Activated T-cell treated with anti-CD3 and anti-CD28 coated beads, Interleukin-2, amount 50 U/mL, for 72 hours (primary cell): ENCODE measurements around the gene ZNF521. TPM values are rescaled to one million over a fixed set of nuclear protein-coding genes. Genes with fewer than 3 reads are reported as not detected.

ENCODE experiments used
- ATAC-seq, 2 donors: fragments of 150-1000 bp; cut with Tn5 transposase; replicated peaks in 1 of 2; 2 replicates each; pipeline ENCODE4 v1.10.0; 2021; ENCODE audit warnings: moderate library complexity in 2 of 2, mild to moderate bottlenecking in 1 of 2
- DNase-seq, 2 donors: peaks; one replicate each; pipeline ENCODE4 v3.0.0; 2021 to 2022; ENCODE audit warnings: mixed read lengths in 1 of 2
- H3K27ac Mint-ChIP-seq: one replicate; pipeline ENCODE4 v1.8.0; 2022; ENCODE audit warnings: mild to moderate bottlenecking, moderate library complexity, mixed read lengths
- H3K27me3 Mint-ChIP-seq: one replicate; pipeline ENCODE4 v1.8.0; 2022; ENCODE audit warnings: low read depth, mixed read lengths
- H3K36me3 Mint-ChIP-seq, 2 donors: one replicate each; pipeline ENCODE4 v1.8.0; 2022; ENCODE audit warnings: mixed read lengths in 2 of 2, mild to moderate bottlenecking in 1 of 2; ENCODE audit not compliant: insufficient read depth in 2 of 2
- H3K4me1 Mint-ChIP-seq: one replicate; pipeline ENCODE4 v1.8.0; 2022; ENCODE audit warnings: low read depth, mixed read lengths
- H3K4me3 Mint-ChIP-seq, 2 donors: one replicate each; pipeline ENCODE4 v1.8.0; 2022; ENCODE audit warnings: mild to moderate bottlenecking in 2 of 2, mixed read lengths in 2 of 2, moderate library complexity in 2 of 2
- H3K9me3 Mint-ChIP-seq, 2 donors: one replicate each; pipeline ENCODE4 v1.8.0; 2022; ENCODE audit warnings: mixed read lengths in 2 of 2
- total RNA-seq, 2 donors: library from RNA; stranded (reverse); gene quantifications; one replicate each; pipeline ENCODE4 v1.2.3, GENCODE V29; 2022

The ZNF521 gene
- total RNA-seq, 2 donors from 2014 or later, result not detected

DNA sequence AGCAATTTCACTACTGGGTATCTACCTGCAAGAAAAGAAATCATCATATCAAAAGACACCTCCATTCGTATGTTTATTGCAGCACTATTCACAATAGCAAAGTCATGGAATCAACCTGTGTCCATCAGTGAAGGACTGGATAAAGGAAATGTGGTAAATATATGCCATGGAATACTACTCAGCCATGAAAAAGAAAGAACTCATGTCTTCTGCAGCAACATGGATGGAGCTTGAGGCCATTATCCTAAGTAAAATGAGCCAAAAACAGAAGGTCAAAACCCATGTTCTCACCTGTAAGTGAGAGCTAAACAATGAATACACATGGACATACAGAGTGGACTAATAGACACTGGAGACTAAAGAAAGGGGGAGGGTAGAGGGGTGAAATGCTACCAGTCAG lies 322.2 kb downstream of the ZNF521 start:
- Mint-ChIP-seq H3K4me1 (no peaks in the 10 kb centered on the region), H3K27me3 (no peaks in the 10 kb centered on the region), H3K36me3 (no peaks in the 10 kb centered on the region), H3K9me3 (peaks cover 2 to 7% of the 10 kb centered on the region in 2 donors), H3K4me3 (no peak overlapping the region), H3K27ac (no peak overlapping the region)
- no peak for ATAC-seq
- DNase-seq, result no peak

DNA sequence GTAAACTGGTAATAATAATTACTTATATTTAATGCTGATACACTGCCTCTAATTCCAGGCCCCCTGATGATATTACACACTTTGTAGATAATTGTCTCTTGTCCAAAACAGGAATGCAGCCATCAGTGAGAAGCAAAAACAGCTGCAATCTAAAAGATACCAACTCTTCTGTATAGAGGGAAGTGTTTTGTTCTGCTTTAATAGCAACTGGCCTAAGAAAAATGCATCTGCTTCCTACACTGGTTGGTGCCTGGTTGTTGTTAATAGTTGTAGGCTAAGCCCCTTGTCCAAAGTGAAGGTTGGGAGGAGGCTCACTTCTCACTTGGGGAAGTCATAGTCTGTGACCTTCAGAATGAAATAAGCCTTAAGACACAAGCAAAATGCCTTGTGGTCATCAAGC lies 332.0 kb downstream of the ZNF521 start:
- ATAC-seq, result no peak
- H3K36me3 Mint-ChIP-seq, result no peaks in the 10 kb centered on the region
- no peak overlapping the region for H3K4me3 Mint-ChIP-seq
- no peaks in the 10 kb centered on the region for H3K4me1 Mint-ChIP-seq
- no peak for DNase-seq
- no peaks in the 10 kb centered on the region for H3K27me3 Mint-ChIP-seq
- no peak overlapping the region for H3K27ac Mint-ChIP-seq
- peaks cover 1 to 3% of the 10 kb centered on the region in 2 donors for H3K9me3 Mint-ChIP-seq

DNA sequence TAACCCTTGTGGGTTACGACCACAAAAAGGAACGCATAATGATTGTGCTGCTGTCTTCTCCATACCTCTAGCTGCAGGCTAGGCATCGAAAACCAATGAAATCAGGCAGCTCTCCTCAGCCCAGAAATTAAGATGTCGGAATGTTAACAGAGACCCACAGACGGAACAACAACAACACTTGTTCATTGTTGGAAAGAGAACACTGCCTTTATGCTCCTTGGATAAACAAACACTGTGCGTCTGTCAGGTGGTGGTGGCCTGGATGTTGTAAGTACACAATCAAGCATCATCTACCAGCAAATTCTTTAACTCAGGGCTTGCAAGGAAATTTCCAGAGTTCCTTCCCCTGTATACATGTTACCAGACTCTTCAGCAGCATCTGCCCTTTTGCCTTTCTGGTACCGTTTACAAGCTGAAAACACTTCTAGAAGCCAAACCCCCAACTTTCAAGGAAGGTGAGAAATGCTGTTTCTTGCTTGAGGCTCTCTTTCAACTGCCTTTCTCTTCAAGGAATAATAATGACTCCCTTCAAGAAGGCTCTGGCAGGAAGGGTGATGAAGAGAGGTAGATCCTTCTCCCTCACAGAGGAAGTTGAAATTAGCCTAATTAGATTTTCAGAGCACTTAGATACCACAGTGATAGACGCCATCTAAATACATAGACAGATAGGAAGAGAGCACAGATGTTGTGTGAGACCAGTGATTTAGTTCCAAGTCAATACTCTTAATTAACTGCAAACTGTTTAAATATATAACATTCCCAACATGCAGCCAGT lies 332.7 kb downstream of the ZNF521 start:
- ATAC-seq (no peak), DNase-seq (no peak)
- Mint-ChIP-seq H3K27ac (no peak overlapping the region), H3K36me3 (no peaks in the 10 kb centered on the region), H3K4me1 (no peaks in the 10 kb centered on the region), H3K4me3 (no peak overlapping the region), H3K27me3 (no peaks in the 10 kb centered on the region), H3K9me3 (peaks cover 1 to 3% of the 10 kb centered on the region in 2 donors)

GRCh38 chr18:25016666-25017065 lies 335.3 kb downstream of the ZNF521 start:
- no peak overlapping the region for H3K27ac Mint-ChIP-seq
- H3K9me3 Mint-ChIP-seq, result peaks cover 0 to 3% of the 10 kb centered on the region in 2 donors
- H3K36me3 Mint-ChIP-seq, result no peaks in the 10 kb centered on the region
- no peak for DNase-seq
- ATAC-seq, result no peak
- no peaks in the 10 kb centered on the region for H3K27me3 Mint-ChIP-seq
- H3K4me3 Mint-ChIP-seq, result no peak overlapping the region
- no peaks in the 10 kb centered on the region for H3K4me1 Mint-ChIP-seq

DNA sequence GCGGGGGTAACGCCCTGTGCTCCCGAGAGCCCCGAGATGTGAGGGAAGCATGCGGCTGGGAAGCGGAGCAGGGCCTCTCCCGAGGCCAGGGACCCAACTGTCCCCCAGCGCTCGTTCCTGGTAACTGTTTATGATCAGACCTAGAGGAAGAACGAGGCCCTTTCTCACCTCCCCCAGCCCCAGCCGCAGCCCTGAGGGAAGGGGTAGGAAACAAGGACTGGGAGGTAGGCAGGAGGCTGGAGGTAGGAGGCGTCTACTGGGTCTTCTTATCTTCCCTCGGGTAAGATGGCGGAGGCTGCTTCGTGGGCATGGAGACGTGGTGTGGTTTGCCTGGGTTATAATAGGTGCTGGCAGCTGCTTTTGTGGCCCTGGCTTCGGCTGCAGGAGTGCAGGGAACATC lies 335.8 kb downstream of the ZNF521 start:
- H3K27me3 Mint-ChIP-seq, result no peaks in the 10 kb centered on the region
- H3K27ac Mint-ChIP-seq, result no peak overlapping the region
- no peak for DNase-seq
- H3K4me1 Mint-ChIP-seq, result no peaks in the 10 kb centered on the region
- H3K36me3 Mint-ChIP-seq, result no peaks in the 10 kb centered on the region
- H3K4me3 Mint-ChIP-seq, result no peak overlapping the region
- no peak for ATAC-seq
- H3K9me3 Mint-ChIP-seq, result no peaks in the 10 kb centered on the region
